AG20443 (cell line): ENCODE results near the gene AGR2.

ENCODE experiments used
- DNase-seq: peaks from one replicate; pipeline ENCODE4 v3.0.0; 2012; ENCODE audit warnings: low spot score, mixed read lengths

AGR2 gene

GRCh38 chr7:16812542-16813231, 7.9 kb upstream of the AGR2 start:
- no peak for DNase-seq

GRCh38 chr7:16811551-16811950, 6.8 kb upstream of the AGR2 start:
- peak; percentile 23 for DNase-seq

GRCh38 chr7:16810573-16810972, 5.8 kb upstream of the AGR2 start:
- DNase-seq = no peak

- DNase-seq = no peak
Observed at GRCh38 chr7:16810112-16810511, 5.3 kb upstream of the AGR2 start.

- DNase-seq = no peak
Observed at GRCh38 chr7:16805441-16805840, 642 bp upstream of the AGR2 start.

- no peak for DNase-seq
Observed at GRCh38 chr7:16803881-16804673, 722 bp downstream of the AGR2 start.

GRCh38 chr7:16803125-16803524, 1.7 kb downstream of the AGR2 start:
- no peak for DNase-seq

GRCh38 chr7:16801579-16801978, 3.2 kb downstream of the AGR2 start:
- DNase-seq = no peak

GRCh38 chr7:16801111-16801542, 3.7 kb downstream of the AGR2 start:
- peak; percentile 68 for DNase-seq

- DNase-seq = no peak
Observed at GRCh38 chr7:16795624-16796023, 9.2 kb downstream of the AGR2 start.

- DNase-seq = no peak
Observed at GRCh38 chr7:16794986-16795385, 9.8 kb downstream of the AGR2 start.

- DNase-seq = peak; percentile 21
Observed at GRCh38 chr7:16791905-16792698, 12.7 kb downstream of the AGR2 start.

GRCh38 chr7:16791071-16791470, 13.7 kb downstream of the AGR2 start:
- DNase-seq = no peak

- DNase-seq = no peak
Observed at GRCh38 chr7:16787127-16787526, 17.7 kb downstream of the AGR2 start.

GRCh38 chr7:16786257-16786656, 18.5 kb downstream of the AGR2 start:
- DNase-seq = no peak

GRCh38 chr7:16785846-16786245, 19.0 kb downstream of the AGR2 start:
- DNase-seq = no peak

GRCh38 chr7:16785321-16785720, 19.5 kb downstream of the AGR2 start:
- DNase-seq = no peak

GRCh38 chr7:16780596-16780995, 24.2 kb downstream of the AGR2 start:
- DNase-seq = no peak

GRCh38 chr7:16779051-16779450, 25.7 kb downstream of the AGR2 start:
- no peak for DNase-seq

- no peak for DNase-seq
Observed at GRCh38 chr7:16778476-16778875, 26.3 kb downstream of the AGR2 start.

- DNase-seq = no peak
Observed at GRCh38 chr7:16776053-16776452, 28.7 kb downstream of the AGR2 start.

- no peak for DNase-seq
Observed at GRCh38 chr7:16774986-16775385, 29.8 kb downstream of the AGR2 start.

- no peak for DNase-seq
Observed at GRCh38 chr7:16774294-16774693, 30.5 kb downstream of the AGR2 start.
